Stimulated activated CD4-positive, alpha-beta T cell treated with anti-CD3 and anti-CD28 coated beads, Interleukin-15, amount 100 ng/mL, for 1 hour (primary cell): ENCODE data around the gene SOX6.

Source experiments
- DNase-seq, 2 donors: peaks; one replicate each; pipeline ENCODE4 v3.0.0-alpha.2; 2020; ENCODE audit warnings: low read depth in 1 of 2, low spot score in 1 of 2

The SOX6 gene

DNA sequence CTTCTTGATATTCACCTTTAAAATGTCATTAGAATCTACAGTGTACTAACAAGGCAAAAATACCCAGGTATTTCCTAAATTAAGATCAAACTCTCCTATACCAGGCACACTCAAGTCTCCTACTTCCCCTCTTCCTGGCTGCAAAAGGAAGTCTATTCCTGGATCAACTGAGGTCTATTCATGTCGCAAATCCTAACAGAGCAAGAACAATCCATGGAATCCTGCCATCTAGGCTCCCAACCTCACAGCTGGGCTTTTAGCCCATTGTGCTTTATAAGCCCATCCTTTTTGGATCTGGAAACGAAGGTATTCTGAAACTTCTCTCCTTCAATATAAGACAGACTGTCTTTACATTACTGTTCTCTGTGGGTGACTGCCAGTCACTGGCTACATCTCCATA lies 161.8 kb downstream of the SOX6 start:
- DNase-seq: no peak

- DNase-seq: no peak
Measured at GRCh38 chr11:16193897-16194381, 162.4 kb downstream of the SOX6 start.

GRCh38 chr11:16191868-16192240 lies 164.5 kb downstream of the SOX6 start:
- no peak for DNase-seq

DNA sequence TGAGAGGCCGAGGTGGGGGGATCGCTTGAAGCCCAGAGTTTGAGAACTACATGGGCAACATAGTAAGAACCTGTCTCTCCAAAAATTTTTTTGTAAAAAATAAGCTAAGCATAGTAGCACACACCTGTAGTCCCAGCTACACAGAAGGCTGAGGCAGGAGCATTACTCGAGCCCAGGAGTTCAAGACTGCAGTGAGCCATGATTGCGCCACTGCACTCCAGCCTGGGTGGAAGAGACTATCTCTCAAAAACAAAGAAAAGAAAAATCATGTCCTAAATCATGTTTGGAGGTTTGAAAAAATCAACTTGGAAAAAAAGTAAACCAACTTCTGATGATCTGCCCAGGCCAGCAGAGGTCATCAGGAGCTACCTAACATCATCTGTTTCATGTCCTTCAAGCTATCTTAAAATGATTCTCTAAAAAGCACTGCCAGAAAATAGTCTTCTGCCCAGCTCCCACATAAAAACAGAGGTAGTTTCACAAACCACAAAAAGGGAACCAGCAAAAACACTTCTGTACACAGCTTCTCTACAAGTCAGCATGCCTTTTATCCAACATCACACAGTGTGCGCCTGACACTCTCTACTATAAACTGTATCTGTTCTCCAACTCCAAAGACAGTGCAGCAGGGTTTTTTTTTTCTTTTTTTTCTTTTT lies 165.0 kb downstream of the SOX6 start:
- DNase-seq: no peak

- DNase-seq: no peak
Measured at GRCh38 chr11:16186680-16187079, 169.7 kb downstream of the SOX6 start.

- DNase-seq: no peak
Measured at GRCh38 chr11:16185042-16185441, 171.3 kb downstream of the SOX6 start.

GRCh38 chr11:16184588-16184987 lies 171.8 kb downstream of the SOX6 start:
- no peak for DNase-seq

DNA sequence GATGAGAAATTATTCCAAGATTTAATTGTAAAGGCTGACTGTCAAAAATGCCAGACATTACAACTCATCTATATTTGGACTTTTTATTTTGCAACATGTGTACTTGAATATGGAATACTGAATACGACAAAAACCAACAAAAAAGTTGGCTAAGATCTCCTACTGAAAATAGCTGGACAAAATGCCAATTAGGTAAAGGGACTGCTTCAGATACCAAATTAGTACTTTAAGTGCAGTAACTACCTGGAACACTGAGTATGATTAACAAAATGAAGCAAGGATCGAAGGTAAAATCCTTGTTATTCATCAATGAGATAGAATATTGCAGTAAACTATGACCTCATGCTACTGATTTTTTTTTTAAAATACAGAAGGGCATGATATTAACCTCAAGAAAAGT lies 173.8 kb downstream of the SOX6 start:
- DNase-seq: no peak

DNA sequence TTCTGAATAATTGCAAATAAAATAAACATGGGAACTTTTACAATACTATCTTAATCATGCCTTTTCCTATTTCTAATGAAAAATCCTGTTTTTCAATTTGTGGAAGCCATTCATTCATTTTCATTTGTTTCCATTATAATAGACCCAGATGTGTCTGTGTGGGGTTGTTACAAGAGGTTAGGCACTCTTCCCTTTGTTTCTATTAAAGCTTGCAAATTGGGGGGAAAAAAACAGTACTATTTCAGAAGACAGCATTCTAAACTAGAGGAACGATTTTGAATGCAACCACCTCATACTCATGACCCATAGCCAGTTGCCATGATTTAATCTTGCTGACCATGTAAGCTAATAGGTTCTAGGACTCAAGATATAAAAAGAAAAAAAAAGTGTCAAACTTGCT lies 175.5 kb downstream of the SOX6 start:
- DNase-seq: no peak

GRCh38 chr11:16179676-16180075 lies 176.7 kb downstream of the SOX6 start:
- DNase-seq: no peak

GRCh38 chr11:16178273-16178672 lies 178.1 kb downstream of the SOX6 start:
- no peak for DNase-seq

DNA sequence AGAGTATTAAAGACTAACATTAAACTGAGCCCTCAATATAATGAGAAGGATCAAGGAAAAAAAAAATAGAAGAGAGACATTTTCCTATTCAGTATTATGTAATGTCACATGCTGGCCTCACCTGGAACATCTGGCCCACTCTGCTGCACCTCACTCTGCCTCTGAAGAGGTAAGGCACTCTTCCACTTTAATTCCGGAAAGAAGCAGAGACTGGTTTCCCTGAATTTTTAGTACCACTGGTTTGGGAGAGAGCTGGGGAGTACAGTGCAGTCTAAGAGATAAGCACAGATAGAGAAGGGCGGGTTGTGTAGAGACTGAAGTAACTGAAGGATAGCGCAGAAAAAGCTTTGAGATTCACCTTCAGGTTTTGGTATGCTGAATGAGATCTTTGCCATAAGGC lies 178.7 kb downstream of the SOX6 start:
- DNase-seq: no peak

GRCh38 chr11:16173798-16174197 lies 182.5 kb downstream of the SOX6 start:
- no peak for DNase-seq

GRCh38 chr11:16171882-16172281 lies 184.5 kb downstream of the SOX6 start:
- DNase-seq: no peak

DNA sequence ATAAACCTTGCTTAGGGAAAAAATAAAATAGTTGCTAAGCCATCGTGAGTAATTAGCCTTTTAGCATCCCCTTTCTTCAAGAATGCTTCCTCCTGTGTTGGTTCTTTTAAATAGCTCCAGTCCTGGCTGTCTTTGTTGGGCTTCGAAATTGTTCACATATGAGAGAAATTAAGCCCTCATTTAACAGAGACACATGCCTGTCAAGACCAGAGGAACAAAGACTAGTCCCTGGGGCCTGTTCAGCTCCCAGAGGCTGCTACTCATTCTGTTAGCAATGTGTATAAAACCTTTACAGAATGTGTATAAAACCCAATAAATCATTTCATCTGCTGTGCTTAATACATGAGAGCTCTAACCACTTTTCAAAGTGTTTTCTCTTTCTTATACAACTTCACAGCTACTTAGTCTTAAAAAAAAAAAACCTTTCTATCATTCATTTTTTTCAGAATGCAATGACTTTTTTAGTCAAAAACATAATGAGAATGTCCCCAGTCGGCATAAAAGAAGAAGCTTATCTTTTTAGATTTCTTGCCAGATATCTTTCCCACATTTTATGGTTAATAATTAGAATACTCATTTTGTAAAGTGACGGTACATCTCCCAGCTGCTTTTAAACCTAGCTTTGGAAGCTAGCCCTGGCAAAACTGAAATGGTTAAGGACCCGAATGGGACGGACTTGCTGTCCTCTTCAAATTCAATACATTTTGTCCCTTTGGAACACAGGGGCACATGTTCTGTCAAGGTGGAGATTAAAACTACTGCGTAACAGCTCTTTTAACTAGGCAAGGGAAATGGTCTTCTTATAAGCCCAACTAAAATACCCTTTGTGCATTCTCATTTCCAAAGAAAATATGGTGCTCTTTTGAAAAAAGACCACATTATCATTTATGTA lies 186.1 kb downstream of the SOX6 start:
- no peak for DNase-seq

DNA sequence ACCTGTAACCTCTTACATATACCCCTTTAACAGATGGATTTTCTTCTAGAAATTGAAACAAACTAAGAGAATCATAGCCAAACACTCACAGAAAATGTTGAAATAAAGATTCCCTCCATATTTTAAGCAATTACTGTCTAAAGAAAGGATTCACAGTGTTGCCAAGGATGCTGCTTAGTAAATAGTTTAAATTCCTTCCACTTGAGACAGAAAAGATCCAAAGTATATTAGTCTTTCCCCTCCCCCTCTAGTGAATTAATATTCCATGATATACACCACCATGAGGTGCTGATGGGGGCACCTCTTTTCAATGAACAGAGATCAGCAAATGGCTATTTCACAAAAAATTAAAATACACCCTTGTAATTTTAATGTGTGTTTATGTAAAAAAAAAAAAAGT lies 186.8 kb downstream of the SOX6 start:
- no peak for DNase-seq

DNA sequence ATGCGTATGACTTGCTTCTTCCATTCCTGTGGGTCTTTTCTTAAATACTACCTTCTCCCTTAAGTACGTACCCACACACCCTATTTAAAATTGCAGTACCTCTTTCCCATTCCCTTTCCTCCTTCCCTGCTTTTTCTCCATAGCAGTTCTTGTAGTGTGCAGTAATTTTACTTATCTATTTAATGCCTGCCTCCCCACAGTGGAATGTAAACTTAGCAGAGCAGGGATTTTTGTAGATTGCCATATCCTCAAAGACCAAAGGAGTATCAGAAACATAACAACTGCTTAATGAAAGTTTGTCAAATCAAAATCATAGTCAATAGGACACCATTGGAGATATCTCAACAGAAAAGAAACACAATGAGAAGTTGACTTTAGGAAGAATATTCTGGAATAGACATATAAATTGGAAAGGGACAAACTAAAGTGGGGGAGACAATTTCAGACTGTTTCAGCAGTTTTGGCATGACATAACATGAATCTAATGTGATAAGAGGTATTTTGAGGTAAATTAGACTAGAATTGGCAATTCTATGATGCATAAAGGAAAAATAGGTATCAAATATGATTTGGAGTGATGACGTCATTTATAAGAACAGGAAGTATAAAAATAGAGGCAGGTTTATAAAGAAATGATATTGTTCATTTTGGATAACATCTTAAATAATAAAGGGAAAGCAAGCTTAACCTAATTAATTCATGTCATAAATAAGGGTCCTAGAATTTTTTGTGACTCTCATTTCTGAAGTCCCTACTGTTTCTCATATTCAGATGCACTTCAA lies 188.4 kb downstream of the SOX6 start:
- no peak for DNase-seq

- no peak for DNase-seq
Measured at GRCh38 chr11:16166571-16166970, 189.8 kb downstream of the SOX6 start.

DNA sequence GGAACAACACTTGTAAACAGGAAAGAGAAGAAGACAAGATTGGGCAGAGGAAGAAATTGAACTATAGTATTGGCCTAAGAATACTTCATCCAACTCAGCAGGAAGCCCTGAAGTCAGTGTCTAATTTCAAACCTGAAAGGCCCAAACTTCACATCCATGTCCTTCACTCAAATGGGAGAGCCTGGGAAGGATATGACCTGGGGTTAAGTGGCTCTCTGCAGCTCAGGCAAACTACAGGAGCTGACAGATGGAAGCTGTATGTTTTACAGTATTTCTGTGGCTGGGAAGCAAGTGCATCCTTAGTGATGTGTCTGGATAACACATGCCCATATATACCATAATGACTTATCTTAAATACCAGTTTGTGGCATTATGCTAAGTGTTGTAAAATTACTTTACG lies 196.2 kb downstream of the SOX6 start:
- no peak for DNase-seq

GRCh38 chr11:16158426-16158994 lies 197.8 kb downstream of the SOX6 start:
- DNase-seq: no peak

DNA sequence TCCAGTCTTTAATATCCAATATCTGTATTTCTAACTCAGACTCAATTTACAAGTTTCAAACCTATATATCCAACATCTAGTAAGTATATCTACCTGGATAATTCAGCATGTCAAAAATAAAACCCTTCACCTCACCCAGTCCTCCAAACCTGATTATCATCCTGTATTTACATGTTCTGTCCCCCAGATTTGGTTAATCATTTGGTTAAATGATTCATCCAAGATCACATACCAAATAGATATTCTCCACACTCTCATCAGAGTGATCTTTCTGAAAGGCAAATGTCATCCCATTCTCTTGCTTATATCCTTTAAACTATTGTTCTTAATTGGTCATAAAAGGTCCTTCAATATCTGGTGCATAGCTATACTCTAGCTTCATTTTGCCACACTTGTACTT lies 199.0 kb downstream of the SOX6 start:
- DNase-seq: no peak
